GM19193 (cell line): ENCODE data around the gene PXMP4.

Experiments used
- POLR2A ChIP-seq: IDR thresholded peaks from 4 replicates; pipeline ENCODE4 v1.6.1; 2011; ENCODE audit not compliant: insufficient read depth, insufficient read length; ENCODE audit errors: extremely low read depth

PXMP4 gene

GRCh38 chr20:33670715-33671499 is 49.2 kb downstream of the PXMP4 start:
- no peak for TF ChIP-seq POLR2A

- TF ChIP-seq POLR2A = no peak
Observed at GRCh38 chr20:33669873-33670640, 50.1 kb downstream of the PXMP4 start.

GRCh38 chr20:33669224-33669623 is 50.9 kb downstream of the PXMP4 start:
- TF ChIP-seq POLR2A = no peak

GRCh38 chr20:33668466-33669155 is 51.5 kb downstream of the PXMP4 start:
- TF ChIP-seq POLR2A = no peak

- TF ChIP-seq POLR2A = peak; percentile 32
Observed at GRCh38 chr20:33667676-33668465, 52.2 kb downstream of the PXMP4 start.

GRCh38 chr20:33667245-33667675 is 52.9 kb downstream of the PXMP4 start:
- TF ChIP-seq POLR2A = no peak

GRCh38 chr20:33666293-33667244 is 53.5 kb downstream of the PXMP4 start, which contains the start of gene ACTL10:
Gene ACTL10, plus strand, starts transcription at chr20:33666943. Its CDS starts 555 bp downstream, at chr20:33667498.
- peak; percentile 76 for TF ChIP-seq POLR2A

GRCh38 chr20:33664762-33665144 is 55.4 kb downstream of the PXMP4 start:
- no peak for TF ChIP-seq POLR2A

- TF ChIP-seq POLR2A = no peak
Observed at GRCh38 chr20:33664085-33664761, 55.9 kb downstream of the PXMP4 start.

GRCh38 chr20:33663161-33664084 is 56.7 kb downstream of the PXMP4 start:
- peak; percentile 96 for TF ChIP-seq POLR2A

GRCh38 chr20:33662172-33662571 is 57.9 kb downstream of the PXMP4 start, which contains the start of gene C20orf144:
Gene C20orf144, plus strand, starts transcription at chr20:33662327. Its CDS starts 19 bp downstream, at chr20:33662346.
- TF ChIP-seq POLR2A = no peak

- TF ChIP-seq POLR2A = no peak
Observed at GRCh38 chr20:33660685-33661058, 59.4 kb downstream of the PXMP4 start.
